Motor neuron (in vitro differentiated cells): ENCODE results near the gene XAGE1B. TPM values are rescaled to one million over a fixed set of nuclear protein-coding genes. Genes with fewer than 3 reads are reported as not detected.
"Not testable (repeated sequence)": the region's sequence is repeated elsewhere in the genome, so short reads cannot be mapped to it uniquely, and the experiment has no call there.

Source experiments
- ATAC-seq, 8 experiments: fragments of 200-7000 bp; cut with Tn5 transposase; replicated peaks in 6 of 8; 2 replicates each; pipeline ENCODE4 v1.8.0; 2021; ENCODE audit warnings: mild to moderate bottlenecking in 8 of 8, moderate library complexity in 8 of 8
- H3K27ac ChIP-seq, 2 donors: fragments of 250-450 bp; sonication (Bioruptor Pico); 2 replicates each; pipeline ENCODE4 v1.9.0; 2021; ENCODE audit warnings: antibody characterized with exemption in 2 of 2, mild to moderate bottlenecking in 2 of 2, moderate library complexity in 1 of 2
- H3K4me1 ChIP-seq, 2 donors: fragments of 250-450 bp; sonication (Bioruptor Pico); replicated peaks in 1 of 2; 2 replicates each; pipeline ENCODE4 v1.6.1; 2021; ENCODE audit warnings: antibody characterized with exemption in 2 of 2, mild to moderate bottlenecking in 2 of 2, moderate library complexity in 1 of 2
- H3K4me3 ChIP-seq, 5 donors: fragments of 250-450 bp; sonication (Bioruptor Pico); 2 replicates each; pipeline ENCODE4 v1.9.0; 2021; ENCODE audit warnings: antibody characterized with exemption in 5 of 5, mild to moderate bottlenecking in 5 of 5, moderate library complexity in 4 of 5
- WGBS, 10 experiments: fragments of 450-650 bp; shearing (Covaris generic); methylation state at CpG; one replicate each; pipeline ENCODE4 v1.0.0; 2022; 5-methylcytosine and 5-hydroxymethylcytosine counted together
- in situ Hi-C, 9 experiments: fragments of 400-800 bp; cut with MboI; loops; one replicate each; pipeline ENCODE4 v1.15.0; 2021; ENCODE audit warnings: low sequenced_read_pairs in 9 of 9, low pct_unique_long_range_greater_than_20kb in 2 of 9; ENCODE audit not compliant: unreplicated experiment in 9 of 9
- total RNA-seq, 8 experiments: library from RNA; unstranded; fragments of 300-600 nt; gene quantifications; 2 replicates each; pipeline versions ENCODE4 v1.2.3 to v1.2.4, GENCODE V29; 2022

The XAGE1B gene, protein sequence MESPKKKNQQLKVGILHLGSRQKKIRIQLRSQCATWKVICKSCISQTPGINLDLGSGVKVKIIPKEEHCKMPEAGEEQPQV
- total RNA-seq = 1 to 10 TPM in 1 of 8 experiments, under 1 TPM in 1, not detected in 6; 0.42 to 1.0 TPM

DNA sequence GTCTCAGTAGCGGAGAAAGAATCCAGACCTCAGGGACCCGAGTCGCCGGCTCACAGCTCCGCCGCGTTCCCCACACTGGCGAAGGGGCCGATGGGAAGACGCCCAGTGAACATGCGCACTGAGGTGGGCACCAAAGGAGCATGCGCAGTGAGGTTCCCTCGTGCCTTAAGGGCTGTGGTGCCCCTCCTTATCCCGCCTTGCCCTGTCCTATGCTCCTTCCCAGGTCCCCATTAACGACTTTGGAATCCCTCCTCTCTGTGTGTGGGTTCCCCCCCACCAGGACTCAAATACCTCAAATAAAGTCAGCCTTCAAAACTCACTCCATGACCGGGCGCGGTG is at the start of gene XAGE1B:
TSS of gene XAGE1B (minus strand) at position 77 of the 339 bp plus-strand sequence. CDS start 1,536 bp downstream, outside the sequence.
- H3K4me3 ChIP-seq, ATAC-seq, H3K4me1 ChIP-seq, in situ Hi-C loops, H3K27ac ChIP-seq: not testable (repeated sequence)
- no CpG with 5 or more reads among the region's 18 CpGs for whole genome bisulfite sequencing, 10 experiments

DNA sequence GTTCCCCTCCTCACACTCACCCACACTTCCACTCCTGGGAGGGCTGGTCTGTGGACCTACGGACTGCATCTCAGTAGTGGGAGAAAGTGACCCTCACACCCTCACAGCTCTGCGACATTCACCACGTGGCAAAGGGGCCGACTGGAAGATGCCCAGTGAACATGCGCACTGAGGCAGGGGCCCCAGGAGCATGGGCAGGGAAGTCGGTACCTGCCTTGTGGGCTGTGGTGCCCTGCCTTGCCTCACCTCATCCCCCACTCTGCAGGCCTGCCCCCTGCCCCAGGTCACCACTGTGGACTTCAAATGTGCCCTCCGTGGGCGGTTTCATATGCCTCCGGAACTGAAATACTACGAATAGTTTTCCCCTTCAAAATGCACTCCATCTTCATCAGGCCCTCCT is 46.2 kb upstream of the XAGE1B start:
- in situ Hi-C loops = no loop called here
- H3K4me1 ChIP-seq = no peaks in the 10 kb centered on the region
- no peak overlapping the region for H3K27ac ChIP-seq
- 100% methylated on average over 1 of the region's 10 CpGs; no CpG with 5 or more reads in 9 of the 10 experiments for WGBS, 10 experiments
- no peak for ATAC-seq
- H3K4me3 ChIP-seq = no peak overlapping the region

DNA sequence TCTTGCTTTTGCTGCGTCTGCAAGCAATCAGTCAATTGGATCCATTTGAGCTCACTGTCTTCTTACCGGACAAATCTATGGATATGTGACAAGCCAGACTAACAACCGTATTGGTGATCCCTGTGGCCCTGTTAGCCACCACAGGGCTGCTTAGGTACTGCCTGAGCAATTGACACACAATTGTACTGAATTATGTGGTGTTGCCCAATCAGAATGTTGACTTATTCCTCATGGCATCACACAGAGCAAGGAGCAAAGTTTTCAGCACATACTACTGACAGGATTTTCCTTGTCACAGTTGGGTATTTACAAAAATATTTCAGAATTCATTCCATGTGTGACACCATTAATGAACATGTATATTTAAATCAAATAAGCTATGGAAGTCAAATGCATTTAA is 41.3 kb upstream of the XAGE1B start:
- no peak overlapping the region for H3K4me3 ChIP-seq
- no peaks in the 10 kb centered on the region for H3K4me1 ChIP-seq
- H3K27ac ChIP-seq = no peak overlapping the region
- ATAC-seq = no peak
- WGBS, 10 experiments = 24 to 100% (median 57%) methylated on average over 1 to 3 of the region's 3 CpGs; no CpG with 5 or more reads in 7 of the 10 experiments
- in situ Hi-C loops = no loop called here

DNA sequence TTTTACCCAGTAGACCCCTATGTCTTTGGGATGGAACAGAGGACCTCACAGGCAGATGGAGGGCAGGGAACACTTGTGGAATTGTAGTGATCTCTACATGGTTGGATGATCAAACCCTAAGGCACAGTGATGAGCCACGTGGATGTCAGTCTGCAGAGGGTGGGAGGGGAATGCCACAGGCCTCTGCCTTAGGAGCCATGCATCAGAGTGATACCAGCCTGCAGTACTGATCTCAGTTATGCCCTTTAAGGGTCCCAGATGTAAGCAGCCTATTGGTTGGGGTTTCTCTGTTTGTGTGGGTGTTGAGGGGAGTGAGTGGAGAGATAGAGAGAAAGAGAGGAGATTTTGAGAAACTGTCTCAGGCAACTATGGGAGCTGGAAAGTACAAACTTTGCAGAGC is 39.9 kb upstream of the XAGE1B start:
- no peak for ATAC-seq
- 0 to 20% (median 0%) methylated on average over 1 of the region's 1 CpG; no CpG with 5 or more reads in 7 of the 10 experiments for WGBS, 10 experiments
- Histone ChIP-seq H3K4me1 (no peaks in the 10 kb centered on the region), H3K4me3 (no peak overlapping the region), H3K27ac (no peak overlapping the region)
- in situ Hi-C loops = no loop called here

DNA sequence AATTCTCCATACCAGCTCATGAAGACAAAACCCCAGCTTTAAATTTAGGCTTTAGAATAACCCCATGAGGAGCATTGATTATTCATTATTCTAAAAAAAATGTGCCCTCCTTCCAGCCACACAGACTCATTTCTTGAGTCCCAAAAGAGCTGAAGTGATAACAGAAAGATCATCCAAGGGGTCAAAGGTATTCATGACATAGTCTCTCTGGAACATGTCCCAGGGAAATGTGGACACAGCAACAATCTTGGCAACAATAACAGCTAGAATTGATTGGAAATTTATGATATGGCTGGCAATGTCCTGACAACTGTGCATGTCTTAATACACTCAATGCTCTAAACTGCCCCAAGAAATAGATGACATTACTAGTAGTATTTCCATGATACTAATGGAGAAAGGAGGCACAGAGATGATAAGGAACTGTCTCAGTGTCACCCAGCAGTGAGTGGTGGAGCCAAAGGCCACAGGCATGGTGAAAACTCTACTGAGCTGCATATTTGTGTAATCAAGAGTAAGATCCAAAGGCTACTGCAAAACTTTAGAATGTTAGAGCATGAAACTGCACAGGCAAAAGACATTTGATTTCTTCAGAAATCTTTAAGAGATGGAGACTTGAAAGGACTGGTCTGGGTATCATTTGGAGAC is 37.3 kb upstream of the XAGE1B start:
- H3K4me3 ChIP-seq = no peak overlapping the region
- H3K4me1 ChIP-seq = no peaks in the 10 kb centered on the region
- no peak for ATAC-seq
- H3K27ac ChIP-seq = no peak overlapping the region
- in situ Hi-C loops = no loop called here

DNA sequence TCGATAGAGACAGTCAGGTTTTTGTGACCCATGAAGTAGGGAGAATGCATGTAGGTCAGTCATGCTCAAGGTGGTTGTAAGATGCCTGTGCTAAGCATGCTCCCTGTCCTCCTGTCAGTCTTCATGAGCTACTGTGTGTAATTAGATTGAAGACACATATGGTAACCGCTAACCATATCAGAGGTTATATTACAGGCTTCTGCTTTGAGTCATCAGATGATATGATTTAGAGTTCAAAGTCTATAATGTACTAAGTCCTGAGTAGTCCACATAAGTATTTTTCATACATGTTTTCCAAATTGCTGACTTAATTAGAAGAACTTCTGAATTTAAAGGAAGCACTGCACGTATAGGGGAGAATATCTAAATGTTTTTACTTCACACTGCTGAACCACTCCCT is 31.9 kb upstream of the XAGE1B start:
- ATAC-seq, H3K27ac ChIP-seq, in situ Hi-C loops, H3K4me1 ChIP-seq, H3K4me3 ChIP-seq: not testable (repeated sequence)
- 0 to 71% methylated on average over 1 of the region's 3 CpGs; no CpG with 5 or more reads in 8 of the 10 experiments for WGBS, 10 experiments

DNA sequence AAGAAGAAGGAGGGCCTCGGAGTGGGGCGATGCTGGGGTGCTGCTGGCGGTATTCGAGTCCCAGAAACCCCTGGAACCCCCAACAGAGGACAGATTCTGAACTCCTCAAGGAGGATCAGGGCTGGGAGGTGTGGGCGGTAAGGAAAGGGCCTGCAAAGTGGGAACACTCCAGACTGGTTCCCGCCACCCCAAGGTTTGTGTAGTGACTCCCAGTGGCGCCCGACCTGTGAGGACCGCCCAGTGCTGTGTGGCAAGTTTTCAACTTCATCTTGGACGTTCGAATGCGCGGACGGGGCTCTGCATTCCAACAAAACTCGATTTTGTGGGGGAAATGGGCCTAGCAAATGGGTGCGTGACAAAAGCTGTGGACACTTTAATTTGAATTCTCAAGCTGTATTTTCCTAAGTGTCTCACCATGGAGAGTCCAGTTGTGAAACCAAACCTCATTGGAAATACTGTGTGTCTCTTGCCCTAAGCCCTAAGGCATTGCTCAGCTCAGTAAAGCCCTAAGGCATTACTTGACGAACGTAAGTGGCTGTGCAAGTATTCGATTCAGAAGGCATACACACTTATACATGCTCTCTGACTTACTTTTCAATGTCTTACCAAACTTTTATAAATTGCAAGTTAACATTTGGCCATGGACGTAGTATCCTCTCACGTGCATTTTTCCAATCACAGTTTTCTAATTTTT is 27.4 kb upstream of the XAGE1B start:
- Histone ChIP-seq H3K4me1 (no peaks in the 10 kb centered on the region), H3K27ac (no peak overlapping the region), H3K4me3 (no peak overlapping the region)
- in situ Hi-C loops = no loop called here
- no peak for ATAC-seq
- 0 to 100% (median 65%) methylated on average over 1 to 13 of the region's 21 CpGs; no CpG with 5 or more reads in 3 of the 10 experiments for WGBS, 10 experiments

DNA sequence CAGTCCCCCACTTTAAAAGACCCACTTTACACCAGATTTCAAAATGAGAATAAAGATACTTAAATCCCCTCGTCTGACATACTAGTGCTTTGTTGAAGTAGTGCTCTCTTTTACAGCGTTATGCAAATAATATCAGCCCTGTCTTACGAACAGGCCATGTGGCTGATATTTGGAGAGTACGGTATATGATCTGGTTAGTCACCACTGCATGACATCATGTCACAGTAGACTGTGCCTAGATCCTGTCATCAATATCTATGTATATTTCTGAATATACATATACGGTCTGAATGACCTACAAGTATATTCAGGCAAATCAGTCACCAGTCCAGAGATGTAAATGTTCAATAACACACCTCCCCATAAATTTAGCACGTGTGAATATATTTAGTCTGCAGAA is 25.4 kb upstream of the XAGE1B start:
- Histone ChIP-seq H3K27ac (no peak overlapping the region), H3K4me3 (no peak overlapping the region), H3K4me1 (no peaks in the 10 kb centered on the region)
- peak in 3 of 8 experiments; percentile 20 to 70 (median 67) for ATAC-seq
- in situ Hi-C loops = no loop called here
- 20 to 100% (median 42%) methylated on average over 1 to 6 of the region's 6 CpGs; no CpG with 5 or more reads in 4 of the 10 experiments for WGBS, 10 experiments

DNA sequence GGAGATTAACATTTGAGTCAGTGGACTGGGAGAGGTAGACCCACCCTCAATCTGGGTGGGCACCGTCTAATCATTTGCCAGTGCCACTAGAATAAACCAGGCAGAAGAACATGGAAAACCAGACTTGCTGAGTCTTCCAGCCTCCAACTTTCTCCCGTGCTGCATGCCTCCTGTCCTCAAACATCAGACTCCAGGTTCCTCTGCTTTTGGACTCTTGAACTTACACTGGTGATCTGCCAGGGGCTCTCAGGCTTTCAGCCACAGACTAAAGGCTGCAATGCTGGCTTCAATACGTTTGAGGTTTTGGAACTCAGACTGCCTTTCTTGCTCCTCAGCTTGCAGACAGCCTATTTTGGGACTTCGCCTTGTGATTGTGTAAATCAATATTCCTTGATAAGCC is 24.2 kb upstream of the XAGE1B start:
- H3K4me1 ChIP-seq, in situ Hi-C loops, H3K4me3 ChIP-seq, ATAC-seq, H3K27ac ChIP-seq: not testable (repeated sequence)
- 0 to 71% (median 12%) methylated on average over 1 to 2 of the region's 4 CpGs; no CpG with 5 or more reads in 6 of the 10 experiments for WGBS, 10 experiments

DNA sequence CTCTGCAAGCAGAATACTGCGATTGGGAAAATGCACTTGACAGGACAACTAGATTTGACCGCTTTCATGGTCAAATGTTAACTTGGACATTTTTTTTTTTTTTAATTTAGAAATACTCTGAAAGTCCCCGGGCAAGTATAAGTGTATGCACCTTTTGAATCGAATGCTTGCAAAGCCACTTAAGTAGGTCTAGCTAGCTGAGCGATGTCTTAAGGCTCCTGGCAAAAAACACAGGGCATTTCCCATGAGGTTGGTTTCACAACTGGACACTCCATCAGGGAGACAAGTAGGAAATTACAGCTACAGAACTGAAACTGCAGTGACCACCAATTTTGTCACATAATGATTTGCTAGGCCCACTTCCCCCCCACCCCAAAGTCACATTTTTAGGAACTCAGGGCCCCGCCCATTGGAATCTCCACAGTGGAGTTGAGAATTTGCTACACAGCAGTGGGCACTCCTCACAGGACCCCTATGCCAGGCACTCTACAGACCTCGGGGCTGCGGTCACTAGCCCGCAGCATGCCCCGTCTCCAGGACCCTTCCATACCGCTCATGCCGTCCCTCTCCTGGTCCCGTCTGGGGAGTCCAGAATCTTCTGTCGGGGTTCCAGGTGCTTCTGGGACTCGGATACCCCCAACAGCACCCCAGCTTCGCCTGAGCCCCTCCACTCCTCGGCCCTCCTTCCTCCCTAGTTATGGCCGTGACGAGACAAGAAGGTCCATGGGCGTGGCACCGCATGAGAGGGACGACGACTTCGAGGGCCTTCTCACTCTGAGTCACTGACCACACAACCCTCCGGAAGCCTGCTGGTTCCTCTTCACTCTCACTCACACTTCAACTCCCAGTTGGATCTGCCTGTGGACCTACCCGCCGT is 515 bp downstream of the XAGE1B start:
- H3K4me1 ChIP-seq, H3K4me3 ChIP-seq, ATAC-seq, H3K27ac ChIP-seq, in situ Hi-C loops: not testable (repeated sequence)
- WGBS, 10 experiments = no CpG with 5 or more reads among the region's 27 CpGs

DNA sequence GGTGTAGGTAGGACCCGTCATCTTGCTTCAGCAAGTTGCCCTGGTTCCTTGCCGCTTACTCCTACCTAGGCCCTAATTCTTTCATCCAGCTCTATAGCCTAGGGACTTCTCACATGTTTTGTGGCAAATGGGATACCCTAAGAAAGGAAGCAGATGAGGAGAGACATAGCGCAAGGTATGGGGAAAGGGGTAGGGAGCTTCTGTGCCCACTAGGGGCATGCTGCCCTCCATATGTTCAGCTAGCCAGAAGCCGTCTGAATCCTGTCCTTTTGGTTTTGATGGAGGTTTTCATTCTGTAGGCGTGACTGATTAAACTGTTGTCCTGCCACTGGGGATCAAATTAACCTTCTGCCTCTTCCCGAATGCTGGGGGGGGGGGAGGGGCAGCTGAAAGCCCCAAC is 5.7 kb downstream of the XAGE1B start:
- in situ Hi-C loops, H3K27ac ChIP-seq, H3K4me1 ChIP-seq, ATAC-seq, H3K4me3 ChIP-seq: not testable (repeated sequence)
- WGBS, 10 experiments = no CpG with 5 or more reads among the region's 6 CpGs

DNA sequence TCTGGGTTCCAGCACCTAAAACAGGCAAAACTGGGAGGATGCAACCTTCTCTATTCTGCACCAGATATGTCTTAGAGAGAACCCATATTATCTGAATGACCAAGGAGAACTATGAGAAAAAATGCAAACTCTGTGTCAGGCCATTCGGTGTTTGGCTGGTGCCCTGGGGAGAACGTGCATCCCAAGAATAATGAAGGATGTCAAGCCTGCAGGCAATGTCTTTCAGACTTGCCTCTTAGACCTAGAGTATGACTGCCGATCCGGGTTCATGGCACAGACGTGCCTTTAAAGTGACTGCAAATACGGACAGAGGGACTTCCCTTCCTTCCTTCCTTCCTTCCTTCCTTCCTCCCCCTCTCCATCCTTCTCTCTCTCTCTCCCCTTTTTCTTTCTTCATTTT is 6.9 kb downstream of the XAGE1B start:
- in situ Hi-C loops = no loop called here
- H3K4me3 ChIP-seq = no peak overlapping the region
- H3K4me1 ChIP-seq = no peaks in the 10 kb centered on the region
- WGBS, 10 experiments = 36 to 89% (median 44%) methylated on average over 4 of the region's 6 CpGs; no CpG with 5 or more reads in 5 of the 10 experiments
- ATAC-seq = no peak
- H3K27ac ChIP-seq = no peak overlapping the region

DNA sequence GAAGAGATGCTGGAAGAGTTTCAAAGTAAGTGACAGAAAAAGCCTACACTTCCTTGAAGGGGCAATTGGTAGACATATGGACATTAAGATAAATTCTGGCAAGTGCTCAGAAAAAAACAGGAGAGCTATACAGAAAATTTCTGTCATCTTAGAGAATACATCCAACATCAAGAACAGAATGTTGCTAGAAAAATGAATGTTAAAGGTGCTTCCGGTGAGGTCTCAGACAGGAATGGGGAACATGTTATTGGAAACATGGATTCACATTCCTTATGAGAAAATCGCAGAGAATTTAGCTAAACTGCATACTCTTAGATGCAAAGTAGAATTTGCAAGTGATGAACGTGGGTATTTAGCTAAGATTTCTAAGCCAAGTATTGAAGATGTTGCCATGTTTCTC is 9.5 kb downstream of the XAGE1B start:
- in situ Hi-C loops = no loop called here
- H3K4me1 ChIP-seq = no peaks in the 10 kb centered on the region
- WGBS, 10 experiments = 0 to 70% (median 0%) methylated on average over 1 to 3 of the region's 3 CpGs; no CpG with 5 or more reads in 5 of the 10 experiments
- no peak for ATAC-seq
- no peak overlapping the region for H3K27ac ChIP-seq
- no peak overlapping the region for H3K4me3 ChIP-seq
